Gastrocnemius medialis (tissue), 4 donors: ENCODE measurements around the gene PIAS1. TPM values are rescaled to one million over a fixed set of nuclear protein-coding genes. Genes with fewer than 3 reads are reported as not detected.

Experiments
- ATAC-seq, 2 donors: fragments of 150-250 bp; one replicate each; pipeline ENCODE4 v1.9.1; 2016
- DNase-seq, 2 donors: peaks; one replicate each; pipeline ENCODE4 v3.0.0-alpha.2; 2019
- H3K27ac ChIP-seq, 4 donors: fragments of 200-600 bp; sonication (generic); 1 replicate in 1 of 4; 2 replicates in 3 of 4; pipeline ENCODE4 v1.5.1; 2016 to 2018; ENCODE audit warnings: mild to moderate bottlenecking in 2 of 4, moderate library complexity in 1 of 4
- H3K27me3 ChIP-seq, 3 donors: fragments of 200-600 bp; sonication (generic) in 2 of 3; 1 replicate in 1 of 3; 2 replicates in 2 of 3; pipeline versions ENCODE4 v1.5.1 to v1.6.0; 2016 to 2019; ENCODE audit warnings: mild to moderate bottlenecking in 1 of 3, moderate library complexity in 1 of 3
- H3K36me3 ChIP-seq, 2 donors: fragments of 200-600 bp; sonication (generic) in 1 of 2; one replicate each; pipeline ENCODE4 v1.5.1; 2017 to 2018
- H3K4me1 ChIP-seq, 2 donors: fragments of 200-600 bp; sonication (generic) in 1 of 2; one replicate each; pipeline ENCODE4 v1.5.1; 2016 to 2017; ENCODE audit warnings: mild to moderate bottlenecking in 2 of 2
- H3K4me3 ChIP-seq, 4 donors: fragments of 200-600 bp; sonication (generic) in 3 of 4; 1 replicate in 1 of 4; 2 replicates in 3 of 4; pipeline ENCODE4 v1.5.1; 2016 to 2019; ENCODE audit warnings: mild to moderate bottlenecking in 2 of 4
- H3K9me3 ChIP-seq, 3 donors: fragments of 200-600 bp; sonication (generic) in 2 of 3; 1 replicate in 1 of 3; 2 replicates in 2 of 3; pipeline ENCODE4 v1.5.1; 2016 to 2019
- CTCF ChIP-seq, 5 experiments: fragments of 450-650 bp in 3 of 5; fragments of 200-600 bp in 2 of 5; sonication (generic) in 2 of 5; IDR thresholded peaks in 4 of 5; conservative IDR thresholded peaks in 1 of 5; 1 replicate in 4 of 5; 2 replicates in 1 of 5; pipeline ENCODE4 v1.5.1; 2016 to 2019; ENCODE audit warnings: antibody characterized with exemption in 5 of 5, mild to moderate bottlenecking in 3 of 5, moderate library complexity in 3 of 5
- POLR2A ChIP-seq, 2 donors: fragments of 450-650 bp; IDR thresholded peaks; one replicate each; pipeline ENCODE4 v1.6.1; 2017; ENCODE audit warnings: antibody characterized with exemption in 2 of 2, mild to moderate bottlenecking in 2 of 2, moderate library complexity in 2 of 2
- in situ Hi-C, 4 donors: fragments of 200-750 bp; cut with MboI; loops; one replicate each; pipeline versions ENCODE4 v1.15.0 to v1.8.0; 2017; ENCODE audit warnings: low sequenced_read_pairs in 4 of 4
- intact Hi-C: fragments of 100-400 bp; cut with DNase I; formaldehyde crosslinking; loops from one replicate; pipeline ENCODE4 v1.15.1; 2023; ENCODE audit warnings: low total_unique reads
- total RNA-seq, 4 donors: library from RNA; depleted of rRNA; stranded (reverse); fragments of >200 nt; gene quantifications; one replicate each; pipeline versions ENCODE4 v1.1.0 to v1.2.3, GENCODE V29; 2016

PIAS1 gene
- total RNA-seq, 4 donors from 2014 or later, result 16.4 to 71.9 (median 23.5) TPM

GRCh38 chr15:68176601-68177000, 122.5 kb downstream of the PIAS1 start:
- ATAC-seq, result no peak
- intact Hi-C loops (no loop called here), in situ Hi-C loops (no loop called here)
- Histone ChIP-seq H3K36me3 (peaks cover 2 to 52% of the 10 kb centered on the region in 2 donors), H3K27me3 (no peaks in the 10 kb centered on the region), H3K4me1 (no peaks in the 10 kb centered on the region), H3K27ac (no peak overlapping the region), H3K4me3 (no peak overlapping the region), H3K9me3 (no peaks in the 10 kb centered on the region)
- no peak for DNase-seq
- no peak for TF ChIP-seq CTCF (IDR thresholded peaks at IDR 0.05 in 4 of 5, conservative IDR thresholded peaks at IDR 0.05 in 1 of 5)
- no peak for TF ChIP-seq POLR2A (IDR thresholded peaks at IDR 0.05)

GRCh38 chr15:68177742-68178141, 123.6 kb downstream of the PIAS1 start:
- Histone ChIP-seq H3K27ac (no peak overlapping the region), H3K36me3 (peaks cover 2 to 57% of the 10 kb centered on the region in 2 donors), H3K9me3 (no peaks in the 10 kb centered on the region), H3K4me3 (no peak overlapping the region), H3K27me3 (no peaks in the 10 kb centered on the region), H3K4me1 (no peaks in the 10 kb centered on the region)
- in situ Hi-C loops (no loop called here), intact Hi-C loops (no loop called here)
- ATAC-seq (no peak), DNase-seq (no peak)
- no peak for TF ChIP-seq CTCF (IDR thresholded peaks at IDR 0.05 in 4 of 5, conservative IDR thresholded peaks at IDR 0.05 in 1 of 5)
- TF ChIP-seq POLR2A (IDR thresholded peaks at IDR 0.05), result no peak

GRCh38 chr15:68183616-68184315, 129.7 kb downstream of the PIAS1 start:
- ATAC-seq, result no peak
- H3K36me3 ChIP-seq, result peaks cover 0 to 24% of the 10 kb centered on the region in 2 donors
- peaks cover 40 to 42% of the 10 kb centered on the region in 2 donors for H3K4me1 ChIP-seq
- no peaks in the 10 kb centered on the region for H3K9me3 ChIP-seq
- H3K27ac ChIP-seq, result peak overlapping the region in 3 of 4 donors; percentile 75 to 84 (median 80)
- intact Hi-C loops (no loop called here), in situ Hi-C loops (no loop called here)
- no peak for TF ChIP-seq CTCF (IDR thresholded peaks at IDR 0.05 in 4 of 5, conservative IDR thresholded peaks at IDR 0.05 in 1 of 5)
- TF ChIP-seq POLR2A (IDR thresholded peaks at IDR 0.05), result no peak
- no peaks in the 10 kb centered on the region for H3K27me3 ChIP-seq
- no peak for DNase-seq
- H3K4me3 ChIP-seq, result no peak overlapping the region

- no peaks in the 10 kb centered on the region for H3K27me3 ChIP-seq
- no peaks in the 10 kb centered on the region for H3K9me3 ChIP-seq
- DNase-seq, result peak in 1 of 2 donors; percentile 41
- TF ChIP-seq CTCF (IDR thresholded peaks at IDR 0.05 in 4 of 5, conservative IDR thresholded peaks at IDR 0.05 in 1 of 5), result no peak
- in situ Hi-C loops (no loop called here), intact Hi-C loops (loop anchor here (5.0 kb wide), 1 partner anchor 42 kb away; the partner anchor contains the start of gene CLN6)
- H3K36me3 ChIP-seq, result peaks cover 0 to 21% of the 10 kb centered on the region in 2 donors
- ATAC-seq, result peak; percentile 54 to 75
- H3K4me1 ChIP-seq, result peaks cover 48 to 50% of the 10 kb centered on the region in 2 donors
- H3K4me3 ChIP-seq, result no peak overlapping the region
- peak overlapping the region; percentile 75 to 84 (median 80) for H3K27ac ChIP-seq
Measured at GRCh38 chr15:68184616-68185480, 130.7 kb downstream of the PIAS1 start.
